HK-2 (cell line): ENCODE data around the gene MTOR.
"Not testable (repeated sequence)": the region's sequence is repeated elsewhere in the genome, so short reads cannot be mapped to it uniquely, and the experiment has no call there.

ENCODE experiments used
- DNase-seq: peaks from one replicate; pipeline ENCODE4 v3.0.0-alpha.2; 2018; ENCODE audit not compliant: unreplicated experiment

MTOR gene

GRCh38 chr1:11262171-11263049, at the start of gene MTOR:
TSS of gene MTOR (minus strand) at chr1:11262551. CDS start at chr1:11259409, 3,142 bp downstream.
- peak; percentile 98 for DNase-seq

DNA sequence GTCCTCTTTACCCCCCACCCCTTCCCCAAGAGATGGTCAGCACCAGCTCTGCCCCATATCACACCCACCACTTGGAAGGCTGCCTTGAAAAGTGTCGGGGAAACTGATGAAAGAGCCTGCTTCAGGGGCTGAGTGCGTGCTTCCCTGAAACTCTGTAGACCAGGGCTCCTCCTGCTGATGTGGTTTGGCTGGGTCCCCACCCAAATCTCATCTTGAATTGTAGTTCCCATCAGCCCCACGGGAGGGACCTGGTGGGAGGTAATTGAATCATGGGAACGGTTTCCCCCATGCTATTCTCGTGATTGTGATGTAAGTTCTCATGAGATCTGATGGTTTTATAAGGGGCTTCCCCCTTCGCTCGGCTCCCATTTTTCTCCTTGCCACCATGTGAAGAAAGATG, 47.0 kb upstream of the MTOR start:
- no peak for DNase-seq

DNA sequence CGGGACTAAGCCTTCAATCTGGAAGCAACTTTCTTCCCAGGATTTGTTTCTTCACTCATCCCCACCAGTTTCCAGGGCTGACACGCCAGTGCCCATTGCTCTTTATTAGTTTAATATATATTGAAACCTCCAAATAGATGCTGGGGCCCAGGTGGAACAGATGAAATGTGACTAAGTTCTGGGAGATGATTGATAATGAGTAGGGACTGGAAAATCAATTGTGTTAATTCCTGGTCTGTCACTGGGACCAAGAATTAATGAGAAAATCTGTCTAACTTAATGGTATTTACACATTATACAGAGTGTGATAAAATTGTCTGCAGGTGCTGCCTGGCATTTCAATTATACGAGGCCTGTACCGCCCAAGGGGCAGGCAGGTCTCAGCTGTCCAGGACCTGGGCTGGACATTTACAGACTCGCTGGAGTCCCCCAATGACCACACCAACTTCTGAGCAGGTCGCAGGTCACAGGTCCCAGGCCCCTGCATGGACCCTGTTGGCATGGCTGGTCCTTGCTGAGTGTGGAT, 46.4 kb upstream of the MTOR start:
- no peak for DNase-seq

GRCh38 chr1:11307852-11308251, 45.5 kb upstream of the MTOR start:
- no peak for DNase-seq

- DNase-seq, result not testable (repeated sequence)
Observed at GRCh38 chr1:11305516-11305915, 43.2 kb upstream of the MTOR start.

GRCh38 chr1:11302366-11302765, 40.0 kb upstream of the MTOR start:
- no peak for DNase-seq

DNA sequence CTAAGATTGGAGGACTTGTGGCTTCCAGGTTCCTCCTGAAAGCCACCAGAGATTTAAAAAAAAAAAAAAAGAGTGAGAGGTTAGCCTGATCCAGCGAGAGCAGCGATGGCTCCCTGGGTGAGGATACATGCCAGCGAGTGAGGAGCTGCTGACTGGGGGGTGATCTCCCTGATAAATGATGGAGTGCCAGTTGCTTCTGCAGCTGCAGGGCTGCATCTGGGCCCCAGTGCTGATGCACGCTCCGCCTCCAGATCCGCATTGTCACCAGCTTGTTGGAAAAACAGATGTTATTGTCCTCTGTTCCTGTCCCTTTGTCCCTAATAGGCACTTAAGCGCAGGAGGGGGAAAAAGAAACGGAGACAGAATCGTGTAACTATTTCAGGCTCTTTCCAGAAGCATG, 39.2 kb upstream of the MTOR start:
- no peak for DNase-seq

DNA sequence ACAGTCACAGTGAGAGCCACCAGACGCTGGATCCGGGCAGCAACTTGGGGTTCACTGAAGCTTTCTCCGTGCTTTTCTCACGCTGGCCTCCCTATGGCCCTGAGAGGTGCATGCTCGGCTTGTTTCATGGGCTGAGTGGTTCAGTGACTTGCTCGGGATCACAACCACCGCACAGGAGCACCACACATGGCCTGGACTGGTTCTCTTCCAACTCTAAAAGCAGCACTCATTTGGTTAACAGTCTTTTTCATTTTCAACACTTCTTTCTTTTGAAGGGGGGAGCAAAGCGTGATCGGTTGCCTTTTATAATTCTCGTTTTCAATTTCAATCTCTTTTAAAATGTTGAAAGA, 36.8 kb upstream of the MTOR start:
- no peak for DNase-seq

- no peak for DNase-seq
Observed at GRCh38 chr1:11298390-11299224, 36.3 kb upstream of the MTOR start.

- not testable (repeated sequence) for DNase-seq
Observed at GRCh38 chr1:11297774-11298173, 35.4 kb upstream of the MTOR start.

DNA sequence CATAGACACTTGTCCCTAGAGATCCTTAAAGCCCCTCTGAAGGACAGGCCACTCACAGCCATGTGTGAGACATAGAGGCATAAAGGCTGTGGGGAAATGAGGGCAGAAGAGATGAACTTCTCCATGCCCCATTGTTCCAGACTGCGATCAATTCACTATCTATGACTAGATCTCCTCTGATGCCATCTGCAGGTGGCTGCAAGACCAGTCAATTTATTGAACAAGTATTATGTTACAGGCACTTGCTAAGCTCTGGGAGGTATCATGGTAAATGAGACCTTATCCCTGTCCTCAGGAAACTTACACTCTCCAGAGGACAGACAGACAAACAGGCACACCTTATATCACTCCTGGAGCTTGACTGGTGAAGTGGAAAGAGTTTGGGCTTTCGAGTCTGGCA, 33.6 kb upstream of the MTOR start:
- DNase-seq, result no peak

DNA sequence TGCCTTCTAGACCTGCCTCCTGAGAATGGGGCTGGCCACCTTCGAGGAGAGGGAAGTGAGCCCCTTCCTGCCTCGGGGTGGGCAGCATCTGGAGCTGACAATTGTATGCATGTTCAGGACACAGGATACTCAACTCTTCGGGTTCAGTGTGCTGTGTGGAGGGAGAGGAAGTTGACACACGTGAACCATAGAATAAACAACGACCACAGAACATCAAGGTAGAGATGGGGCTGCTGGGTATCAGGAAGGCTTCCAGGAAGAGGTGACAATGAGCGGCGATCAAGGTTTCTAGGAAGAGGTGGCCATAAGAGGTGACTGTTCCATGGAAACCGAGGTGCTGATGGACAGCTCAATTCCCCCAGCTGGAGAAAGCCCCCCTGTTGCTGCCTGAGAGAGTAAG, 32.6 kb upstream of the MTOR start:
- no peak for DNase-seq

DNA sequence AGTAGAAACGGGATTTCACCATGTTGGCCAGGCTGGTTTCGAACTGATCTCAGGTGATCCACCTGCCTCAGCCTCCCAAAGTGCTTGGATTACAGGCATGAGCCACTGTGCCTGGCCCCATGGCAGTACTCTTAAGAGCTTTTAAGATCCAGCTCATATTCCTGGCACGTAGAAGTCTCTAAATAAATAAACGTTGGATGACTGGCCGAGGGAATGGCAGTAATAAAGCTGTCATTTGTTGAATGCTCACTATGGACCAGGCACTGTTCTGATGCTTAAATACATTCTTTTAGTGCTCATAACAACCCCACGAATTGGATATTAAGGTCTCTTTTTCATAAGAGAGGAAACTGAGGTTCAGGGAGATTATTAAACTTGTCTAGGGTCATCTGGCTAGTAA, 31.5 kb upstream of the MTOR start:
- DNase-seq, result no peak

GRCh38 chr1:11291049-11291448, 28.7 kb upstream of the MTOR start:
- DNase-seq, result no peak

- no peak for DNase-seq
Observed at GRCh38 chr1:11289064-11289463, 26.7 kb upstream of the MTOR start.

DNA sequence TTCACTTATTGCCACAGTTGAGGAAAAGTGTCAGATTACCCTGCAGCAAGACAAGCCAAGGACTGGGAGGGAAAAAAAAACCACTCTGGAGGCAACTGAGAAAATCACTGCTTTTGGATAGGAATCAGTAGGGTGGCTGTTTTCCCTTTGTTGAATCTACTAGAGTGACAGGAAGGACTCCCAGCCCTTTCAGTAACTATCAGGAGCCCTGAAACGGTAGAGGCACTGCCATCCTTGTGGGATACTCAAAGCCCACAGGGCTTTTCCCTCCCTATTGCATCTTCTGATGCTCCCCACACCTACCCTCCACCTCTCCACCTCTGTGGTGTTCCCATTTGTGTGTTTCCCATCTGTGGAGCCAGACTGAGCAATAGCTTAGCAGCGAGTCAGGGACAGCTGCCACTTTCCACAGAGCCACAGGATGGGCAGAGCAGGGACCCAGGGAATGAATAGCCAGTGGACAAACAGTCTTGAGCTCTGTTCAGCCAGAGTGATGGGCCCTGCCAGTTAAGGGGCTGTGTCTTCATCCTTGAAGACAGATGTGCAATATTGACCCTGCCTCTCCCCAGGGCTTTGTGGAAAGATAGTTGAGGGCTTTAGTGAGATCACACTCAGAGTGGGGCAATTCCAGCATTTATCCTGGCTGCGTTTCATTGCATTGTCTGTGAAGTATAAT, 24.5 kb upstream of the MTOR start:
- DNase-seq, result no peak

- no peak for DNase-seq
Observed at GRCh38 chr1:11285883-11286734, 23.8 kb upstream of the MTOR start.

GRCh38 chr1:11284784-11285183, 22.4 kb upstream of the MTOR start:
- DNase-seq, result no peak

- DNase-seq, result no peak
Observed at GRCh38 chr1:11283151-11283550, 20.8 kb upstream of the MTOR start.

- no peak for DNase-seq
Observed at GRCh38 chr1:11281518-11282331, 19.4 kb upstream of the MTOR start.
